ENCODE measurements around the gene PEAK1.
A peak's percentile ranks its signal among the peaks of the same experiment; 100 is the strongest.

The PEAK1 gene

GRCh38 chr15:77140220-77140619 lies 279.7 kb downstream of the PEAK1 start:
- no peak for DNase-seq (ENCODE audit: low read depth, low spot score)

- DNase-seq (ENCODE audit: low read depth, low spot score), result no peak
These were observed 280.6 kb downstream of the PEAK1 start for GRCh38 chr15:77139312-77139711.

GRCh38 chr15:77138167-77138522 lies 281.8 kb downstream of the PEAK1 start:
- DNase-seq (ENCODE audit: low read depth, low spot score), result no peak

GRCh38 chr15:77135181-77135580 lies 284.7 kb downstream of the PEAK1 start:
- no peak for DNase-seq (ENCODE audit: low read depth, low spot score)

GRCh38 chr15:77130315-77130930 lies 289.5 kb downstream of the PEAK1 start:
- DNase-seq (ENCODE audit: low read depth, low spot score), result no peak

GRCh38 chr15:77127626-77128025 lies 292.3 kb downstream of the PEAK1 start:
- no peak for DNase-seq (ENCODE audit: low read depth, low spot score)

- DNase-seq (ENCODE audit: low read depth, low spot score), result no peak
These were observed 293.2 kb downstream of the PEAK1 start for GRCh38 chr15:77126529-77127326.

- no peak for DNase-seq (ENCODE audit: low read depth, low spot score)
These were observed 296.1 kb downstream of the PEAK1 start for GRCh38 chr15:77123854-77124253.

GRCh38 chr15:77122576-77122975 lies 297.3 kb downstream of the PEAK1 start:
- DNase-seq (ENCODE audit: low read depth, low spot score), result no peak

- no peak for DNase-seq (ENCODE audit: low read depth, low spot score)
These were observed 298.3 kb downstream of the PEAK1 start for GRCh38 chr15:77121599-77121998.

GRCh38 chr15:77120576-77120975 lies 299.3 kb downstream of the PEAK1 start:
- no peak for DNase-seq (ENCODE audit: low read depth, low spot score)

GRCh38 chr15:77119446-77119845 lies 300.5 kb downstream of the PEAK1 start:
- DNase-seq (ENCODE audit: low read depth, low spot score), result no peak

- no peak for DNase-seq (ENCODE audit: low read depth, low spot score)
These were observed 301.0 kb downstream of the PEAK1 start for GRCh38 chr15:77118882-77119321.

- no peak for DNase-seq (ENCODE audit: low read depth, low spot score)
These were observed 304.7 kb downstream of the PEAK1 start for GRCh38 chr15:77115179-77115578.

- peak; percentile 34 for DNase-seq (ENCODE audit: low read depth, low spot score)
These were observed 306.9 kb downstream of the PEAK1 start for GRCh38 chr15:77112838-77113504.

GRCh38 chr15:77111789-77112188 lies 308.1 kb downstream of the PEAK1 start:
- no peak for DNase-seq (ENCODE audit: low read depth, low spot score)

GRCh38 chr15:77107531-77108355 lies 312.2 kb downstream of the PEAK1 start:
- DNase-seq (ENCODE audit: low read depth, low spot score), result peak; percentile 78

- DNase-seq (ENCODE audit: low read depth, low spot score), result no peak
These were observed 312.8 kb downstream of the PEAK1 start for GRCh38 chr15:77107068-77107467.

- DNase-seq (ENCODE audit: low read depth, low spot score), result peak; percentile 10
These were observed 315.7 kb downstream of the PEAK1 start for GRCh38 chr15:77104155-77104554.

GRCh38 chr15:77099741-77100463 lies 320.0 kb downstream of the PEAK1 start:
- no peak for DNase-seq (ENCODE audit: low read depth, low spot score)

GRCh38 chr15:77098572-77098971 lies 321.3 kb downstream of the PEAK1 start:
- no peak for DNase-seq (ENCODE audit: low read depth, low spot score)

Measured in ELF-1 (cell line).